ENCODE results near the gene KCNJ1.

DNA sequence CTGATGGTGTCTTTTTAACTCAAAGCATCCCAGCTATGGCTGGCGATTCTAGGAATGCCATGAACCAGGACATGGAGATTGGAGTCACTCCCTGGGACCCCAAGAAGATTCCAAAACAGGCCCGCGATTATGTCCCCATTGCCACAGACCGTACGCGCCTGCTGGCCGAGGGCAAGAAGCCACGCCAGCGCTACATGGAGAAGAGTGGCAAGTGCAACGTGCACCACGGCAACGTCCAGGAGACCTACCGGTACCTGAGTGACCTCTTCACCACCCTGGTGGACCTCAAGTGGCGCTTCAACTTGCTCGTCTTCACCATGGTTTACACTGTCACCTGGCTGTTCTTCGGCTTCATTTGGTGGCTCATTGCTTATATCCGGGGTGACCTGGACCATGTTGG is 44.1 kb upstream of the KCNJ1 start:
- TF ChIP-seq, protein P1, sequence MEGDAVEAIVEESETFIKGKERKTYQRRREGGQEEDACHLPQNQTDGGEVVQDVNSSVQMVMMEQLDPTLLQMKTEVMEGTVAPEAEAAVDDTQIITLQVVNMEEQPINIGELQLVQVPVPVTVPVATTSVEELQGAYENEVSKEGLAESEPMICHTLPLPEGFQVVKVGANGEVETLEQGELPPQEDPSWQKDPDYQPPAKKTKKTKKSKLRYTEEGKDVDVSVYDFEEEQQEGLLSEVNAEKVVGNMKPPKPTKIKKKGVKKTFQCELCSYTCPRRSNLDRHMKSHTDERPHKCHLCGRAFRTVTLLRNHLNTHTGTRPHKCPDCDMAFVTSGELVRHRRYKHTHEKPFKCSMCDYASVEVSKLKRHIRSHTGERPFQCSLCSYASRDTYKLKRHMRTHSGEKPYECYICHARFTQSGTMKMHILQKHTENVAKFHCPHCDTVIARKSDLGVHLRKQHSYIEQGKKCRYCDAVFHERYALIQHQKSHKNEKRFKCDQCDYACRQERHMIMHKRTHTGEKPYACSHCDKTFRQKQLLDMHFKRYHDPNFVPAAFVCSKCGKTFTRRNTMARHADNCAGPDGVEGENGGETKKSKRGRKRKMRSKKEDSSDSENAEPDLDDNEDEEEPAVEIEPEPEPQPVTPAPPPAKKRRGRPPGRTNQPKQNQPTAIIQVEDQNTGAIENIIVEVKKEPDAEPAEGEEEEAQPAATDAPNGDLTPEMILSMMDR (conservative IDR thresholded peaks at IDR 0.05 in 1 of 2, IDR thresholded peaks at IDR 0.05 in 1 of 2; ENCODE audit: low read depth in 1 of 2, low read length in 2 of 2), result no peak
- TF ChIP-seq EZH2 (IDR thresholded peaks at IDR 0.05; ENCODE audit: low read length, missing control alignments), result no peak
